ENCODE data around the gene PHF11. TPM values are rescaled to one million over a fixed set of nuclear protein-coding genes. Genes with fewer than 3 reads are reported as not detected.

Gene PHF11
- total and polyA plus RNA-seq, 2 of the 13 experiments (the other 11 are each of a cell fraction or from before 2014, with no cell fraction given), result 15.8 to 22.0 TPM

DNA sequence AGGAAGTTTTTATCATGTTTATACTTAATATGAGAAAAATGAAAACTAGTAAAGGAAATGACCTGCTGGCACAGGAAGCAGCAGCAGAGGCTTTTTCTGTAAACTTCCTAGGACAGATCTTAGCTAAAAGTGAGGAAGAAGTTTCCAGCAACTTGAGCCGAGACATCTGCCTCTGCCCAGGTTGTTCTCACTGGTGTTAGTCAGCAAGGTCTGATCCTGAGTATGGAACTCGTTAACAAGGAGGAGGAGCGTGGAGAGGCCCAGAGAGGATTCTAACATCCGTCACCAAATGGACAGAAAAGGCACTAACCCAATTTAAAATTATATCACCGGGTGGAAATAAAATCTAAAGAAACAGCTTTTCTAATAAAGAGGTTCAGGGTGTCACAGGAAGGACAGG lies 43.6 kb downstream of the PHF11 start:
- WGBS (ENCODE audit: low lambda C conversion rate), result 95% methylated on average over 5 of the region's 5 CpGs
- no peak for FAIRE-seq

More for the DNA sequence above, 43.6 kb downstream of the PHF11 start:
- TF ChIP-seq ISX (CRISPR knock-in tag; conservative IDR thresholded peaks at IDR 0.05) (no peak), GATAD2A (CRISPR knock-in tag; IDR thresholded peaks at IDR 0.05) (no peak), TP53 (CRISPR knock-in tag; conservative IDR thresholded peaks at IDR 0.05) (no peak), SP2 (CRISPR knock-in tag; IDR thresholded peaks at IDR 0.05) (no peak), SNRNP70 (IDR thresholded peaks at IDR 0.05; ENCODE audit: low read depth, low read length) (no peak), MXD1 (CRISPR knock-in tag; IDR thresholded peaks at IDR 0.05) (no peak), KLF15 (CRISPR knock-in tag; IDR thresholded peaks at IDR 0.05; ENCODE audit: borderline replicate concordance) (no peak), ZBTB7B (CRISPR knock-in tag; IDR thresholded peaks at IDR 0.05) (no peak), HMGA1 (CRISPR knock-in tag; conservative IDR thresholded peaks at IDR 0.05) (no peak), NAIF1 (CRISPR knock-in tag; IDR thresholded peaks at IDR 0.05; ENCODE audit: borderline replicate concordance) (no peak), NCOR1 (IDR thresholded peaks at IDR 0.05; ENCODE audit: borderline replicate concordance, low read length) (no peak), ZC3H4 (CRISPR knock-in tag; IDR thresholded peaks at IDR 0.05; ENCODE audit: borderline replicate concordance) (no peak), ATM (IDR thresholded peaks at IDR 0.05; ENCODE audit: borderline replicate concordance) (no peak), PAXIP1 (CRISPR knock-in tag; conservative IDR thresholded peaks at IDR 0.05) (no peak)
- TF ChIP-seq, protein P1, sequence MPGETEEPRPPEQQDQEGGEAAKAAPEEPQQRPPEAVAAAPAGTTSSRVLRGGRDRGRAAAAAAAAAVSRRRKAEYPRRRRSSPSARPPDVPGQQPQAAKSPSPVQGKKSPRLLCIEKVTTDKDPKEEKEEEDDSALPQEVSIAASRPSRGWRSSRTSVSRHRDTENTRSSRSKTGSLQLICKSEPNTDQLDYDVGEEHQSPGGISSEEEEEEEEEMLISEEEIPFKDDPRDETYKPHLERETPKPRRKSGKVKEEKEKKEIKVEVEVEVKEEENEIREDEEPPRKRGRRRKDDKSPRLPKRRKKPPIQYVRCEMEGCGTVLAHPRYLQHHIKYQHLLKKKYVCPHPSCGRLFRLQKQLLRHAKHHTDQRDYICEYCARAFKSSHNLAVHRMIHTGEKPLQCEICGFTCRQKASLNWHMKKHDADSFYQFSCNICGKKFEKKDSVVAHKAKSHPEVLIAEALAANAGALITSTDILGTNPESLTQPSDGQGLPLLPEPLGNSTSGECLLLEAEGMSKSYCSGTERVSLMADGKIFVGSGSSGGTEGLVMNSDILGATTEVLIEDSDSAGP (CRISPR knock-in tag; IDR thresholded peaks at IDR 0.05; ENCODE audit: borderline replicate concordance), result no peak
- TF ChIP-seq, protein P2, sequence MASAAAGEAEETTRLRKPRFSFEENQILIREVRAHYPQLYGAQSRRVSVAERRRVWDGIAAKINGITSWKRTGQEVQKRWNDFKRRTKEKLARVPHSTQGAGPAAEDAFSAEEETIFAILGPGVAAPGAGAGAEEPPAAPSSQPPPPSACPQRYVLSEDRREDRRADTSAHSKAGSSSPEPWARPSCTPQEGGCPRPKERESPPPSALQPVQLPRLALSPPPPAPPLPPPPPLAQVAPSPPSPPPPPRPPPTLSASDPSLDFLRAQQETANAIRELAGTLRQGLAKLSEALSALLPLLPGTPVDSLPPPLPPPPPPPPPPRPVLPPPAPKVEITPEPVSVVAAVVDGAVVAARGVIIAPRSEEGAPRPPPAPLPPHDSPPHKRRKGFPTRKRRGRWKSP (CRISPR knock-in tag; IDR thresholded peaks at IDR 0.05), result no peak
- TF ChIP-seq, protein P3, sequence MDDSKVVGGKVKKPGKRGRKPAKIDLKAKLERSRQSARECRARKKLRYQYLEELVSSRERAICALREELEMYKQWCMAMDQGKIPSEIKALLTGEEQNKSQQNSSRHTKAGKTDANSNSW (CRISPR knock-in tag; IDR thresholded peaks at IDR 0.05; ENCODE audit: borderline replicate concordance), result no peak
- in situ Hi-C loops (cut with HindIII; ENCODE audit: extremely low pct_ligation_motif_present, low pct_unique_long_range_greater_than_20kb) (no loop called here), intact Hi-C loops (cut with micrococcal nuclease; ENCODE audit: unreplicated experiment) (no loop called here)
- Histone ChIP-seq H3K79me2 (ENCODE audit: insufficient read depth, low read length) (no peaks in the 10 kb centered on the region), H3K4me2 (ENCODE audit: low read depth, low read length) (no peak overlapping the region), H3K4me1 (ENCODE audit: insufficient read depth, low read length) (no peaks in the 10 kb centered on the region), H3K27ac (ENCODE audit: extremely low read length, insufficient read depth, low read length) (no peak overlapping the region), H4K20me1 (ENCODE audit: insufficient read depth, low read length) (no peaks in the 10 kb centered on the region), H3K4me3 (replicated peaks in 1 of 3; ENCODE audit: insufficient read depth in 1 of 3, low read depth in 2 of 3, low read length in 3 of 3) (no peak overlapping the region), H2AFZ (ENCODE audit: low read length) (no peak overlapping the region), H3K9me3 (ENCODE audit: low read length) (no peaks in the 10 kb centered on the region), H3K27me3 (ENCODE audit: control insufficient read depth in 1 of 2, insufficient read depth in 2 of 2, low read length in 2 of 2) (no peaks in the 10 kb centered on the region), H3K9ac (ENCODE audit: insufficient read depth, low read depth, low read length) (no peak overlapping the region), H3K36me3 (replicated peaks in 1 of 2; ENCODE audit: control insufficient read depth in 1 of 2, insufficient read depth in 2 of 2, low read length in 2 of 2) (peaks cover 6 to 34% of the 10 kb centered on the region in 2 experiments)
- ChIA-PET CTCF (ENCODE audit: low intra/inter-chr PET ratio, low total read pairs) (no interaction called here), POLR2A (no interaction called here)
- DNase-seq (ENCODE audit: low spot score) (no peak), ATAC-seq (no peak)
- BruUV-seq (replicated peaks), result no TSS peak

Measured in HepG2 (cell line).